Endothelial cell (in vitro differentiated cells): Measurements from ENCODE around the gene DDX23. TPM values are rescaled to one million over a fixed set of nuclear protein-coding genes. Genes with fewer than 3 reads are reported as not detected.

Experiments
- DNase-seq: peaks from one replicate; pipeline ENCODE4 v3.0.0; 2021; ENCODE audit warnings: low spot score
- H3K27ac Mint-ChIP-seq: one replicate; pipeline ENCODE4 v1.8.0; 2021; ENCODE audit warnings: mixed read lengths, inconsistent platforms; ENCODE audit not compliant: unreplicated experiment
- H3K27me3 Mint-ChIP-seq: one replicate; pipeline ENCODE4 v1.8.0; 2021; ENCODE audit warnings: mild to moderate bottlenecking, moderate library complexity, mixed read lengths, inconsistent platforms; ENCODE audit not compliant: unreplicated experiment
- H3K36me3 Mint-ChIP-seq: one replicate; pipeline ENCODE4 v1.8.0; 2021; ENCODE audit warnings: mild to moderate bottlenecking, low read depth, mixed read lengths, inconsistent platforms; ENCODE audit not compliant: unreplicated experiment
- H3K4me1 Mint-ChIP-seq: one replicate; pipeline ENCODE4 v1.8.0; 2021; ENCODE audit warnings: mild to moderate bottlenecking, mixed read lengths, inconsistent platforms; ENCODE audit not compliant: unreplicated experiment
- H3K4me3 Mint-ChIP-seq: one replicate; pipeline ENCODE4 v1.8.0; 2021; ENCODE audit warnings: mild to moderate bottlenecking, mixed read lengths, inconsistent platforms; ENCODE audit not compliant: unreplicated experiment
- H3K9me3 Mint-ChIP-seq: one replicate; pipeline ENCODE4 v1.8.0; 2021; ENCODE audit warnings: mixed read lengths, inconsistent platforms; ENCODE audit not compliant: unreplicated experiment
- total RNA-seq: library from RNA; stranded (reverse); fragmentation: NEBNext Ultra II Directional; extraction: Animal tissue kit (Norgen Biotek cat#: 25700); gene quantifications from one replicate; pipeline ENCODE4 v1.2.1, GENCODE V29; 2021; ENCODE audit not compliant: unreplicated experiment
- TF ChIP-seq, protein P1 (sequence below): fragments of 200-600 bp; sonication (generic); IDR thresholded peaks from one replicate; pipeline ENCODE4 v1.5.0; 2021; ENCODE audit warnings: antibody characterized with exemption; ENCODE audit not compliant: unreplicated experiment

DDX23 gene
- total RNA-seq, 1 donor from 2014 or later, result 96.2 TPM

- Mint-ChIP-seq H3K27ac (no peak overlapping the region), H3K9me3 (no peaks in the 10 kb centered on the region), H3K4me3 (peak overlapping the region; percentile 97), H3K36me3 (no peaks in the 10 kb centered on the region), H3K4me1 (peaks cover 21% of the 10 kb centered on the region), H3K27me3 (peaks cover 8% of the 10 kb centered on the region)
- DNase-seq, result no peak
- TF ChIP-seq, protein P1, sequence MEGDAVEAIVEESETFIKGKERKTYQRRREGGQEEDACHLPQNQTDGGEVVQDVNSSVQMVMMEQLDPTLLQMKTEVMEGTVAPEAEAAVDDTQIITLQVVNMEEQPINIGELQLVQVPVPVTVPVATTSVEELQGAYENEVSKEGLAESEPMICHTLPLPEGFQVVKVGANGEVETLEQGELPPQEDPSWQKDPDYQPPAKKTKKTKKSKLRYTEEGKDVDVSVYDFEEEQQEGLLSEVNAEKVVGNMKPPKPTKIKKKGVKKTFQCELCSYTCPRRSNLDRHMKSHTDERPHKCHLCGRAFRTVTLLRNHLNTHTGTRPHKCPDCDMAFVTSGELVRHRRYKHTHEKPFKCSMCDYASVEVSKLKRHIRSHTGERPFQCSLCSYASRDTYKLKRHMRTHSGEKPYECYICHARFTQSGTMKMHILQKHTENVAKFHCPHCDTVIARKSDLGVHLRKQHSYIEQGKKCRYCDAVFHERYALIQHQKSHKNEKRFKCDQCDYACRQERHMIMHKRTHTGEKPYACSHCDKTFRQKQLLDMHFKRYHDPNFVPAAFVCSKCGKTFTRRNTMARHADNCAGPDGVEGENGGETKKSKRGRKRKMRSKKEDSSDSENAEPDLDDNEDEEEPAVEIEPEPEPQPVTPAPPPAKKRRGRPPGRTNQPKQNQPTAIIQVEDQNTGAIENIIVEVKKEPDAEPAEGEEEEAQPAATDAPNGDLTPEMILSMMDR, result no peak
Measured at GRCh38 chr12:48789858-48790326, 62.1 kb downstream of the DDX23 start.

- TF ChIP-seq, protein P1, result no peak
- Mint-ChIP-seq H3K4me1 (peaks cover 21% of the 10 kb centered on the region), H3K9me3 (no peaks in the 10 kb centered on the region), H3K27me3 (peaks cover 8% of the 10 kb centered on the region), H3K36me3 (no peaks in the 10 kb centered on the region), H3K4me3 (peak within 1 kb of the TSS; percentile 97), H3K27ac (peak within 1 kb of the TSS; percentile 61)
- DNase-seq, result peak; percentile 68
Measured at GRCh38 chr12:48788854-48789775, 62.8 kb downstream of the DDX23 start, which contains the start of gene ADCY6. Gene ADCY6 (minus strand): TSS chr12:48789089. CDS start chr12:48783434, 5,655 bp downstream.

GRCh38 chr12:48788524-48788853 lies 63.5 kb downstream of the DDX23 start:
- TF ChIP-seq, protein P1, result no peak
- Mint-ChIP-seq H3K36me3 (no peaks in the 10 kb centered on the region), H3K9me3 (no peaks in the 10 kb centered on the region), H3K27ac (peak overlapping the region; percentile 61), H3K27me3 (peaks cover 8% of the 10 kb centered on the region), H3K4me1 (peaks cover 21% of the 10 kb centered on the region), H3K4me3 (peak overlapping the region; percentile 97)
- no peak for DNase-seq

DNA sequence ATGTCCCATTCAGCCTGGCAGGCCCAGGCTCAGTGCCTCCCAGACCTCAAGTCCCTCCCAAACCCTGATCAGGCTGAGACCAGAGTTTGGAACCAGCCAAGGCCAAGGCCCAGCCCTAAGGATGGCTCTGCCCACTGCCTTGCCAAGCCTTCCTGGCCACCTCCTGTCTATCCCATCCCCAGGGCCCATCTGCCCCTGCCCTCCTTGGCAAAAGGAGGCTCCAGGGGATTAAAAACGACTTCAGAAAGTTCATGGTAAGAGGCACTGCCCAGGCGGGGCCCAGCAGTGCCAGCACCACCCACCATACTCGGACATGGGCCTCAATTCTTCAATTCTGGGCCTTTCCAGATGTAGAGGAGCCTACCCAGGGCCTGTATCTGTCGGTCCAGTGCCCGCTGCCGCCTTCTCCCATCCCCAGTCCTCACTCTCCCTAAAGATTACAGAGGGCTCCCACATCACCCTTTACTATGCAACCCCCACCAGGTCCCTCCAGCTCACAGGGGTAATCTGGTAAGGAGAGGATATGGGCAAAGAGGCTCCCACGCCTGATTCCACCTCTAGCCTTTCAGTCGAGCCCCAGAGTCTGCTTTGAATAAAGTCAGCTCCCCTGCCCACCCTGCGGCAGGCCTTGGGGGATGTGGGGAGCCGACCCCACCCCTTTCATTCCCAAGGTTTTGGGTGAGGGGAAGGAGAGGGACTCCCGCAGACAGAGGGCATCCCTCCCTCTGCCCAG lies 64.0 kb downstream of the DDX23 start:
- no peak for DNase-seq
- H3K27me3 Mint-ChIP-seq, result peaks cover 8% of the 10 kb centered on the region
- H3K4me3 Mint-ChIP-seq, result peak overlapping the region; percentile 97
- no peaks in the 10 kb centered on the region for H3K9me3 Mint-ChIP-seq
- TF ChIP-seq, protein P1, result no peak
- H3K4me1 Mint-ChIP-seq, result peaks cover 21% of the 10 kb centered on the region
- no peaks in the 10 kb centered on the region for H3K36me3 Mint-ChIP-seq
- no peak overlapping the region for H3K27ac Mint-ChIP-seq
